Effector memory CD8-positive, alpha-beta T cell (primary cell): ENCODE measurements around the gene ACVRL1.

ENCODE experiments used
- ATAC-seq: fragments of 150-1000 bp; cut with Tn5 transposase; replicated peaks from 2 replicates; pipeline ENCODE4 v1.10.0; 2021; ENCODE audit warnings: mild to moderate bottlenecking, moderate library complexity
- DNase-seq, 3 experiments: peaks; one replicate each; pipeline ENCODE4 v3.0.0; 2021
- H3K27ac Mint-ChIP-seq, 2 donors: one replicate each; pipeline ENCODE4 v1.8.0; 2022; ENCODE audit warnings: mild to moderate bottlenecking in 2 of 2, mixed read lengths in 2 of 2, moderate library complexity in 2 of 2
- H3K27me3 Mint-ChIP-seq, 2 donors: one replicate each; pipeline ENCODE4 v1.8.0; 2022; ENCODE audit warnings: mixed read lengths in 2 of 2
- H3K36me3 Mint-ChIP-seq: one replicate; pipeline ENCODE4 v1.8.0; 2022; ENCODE audit warnings: mild to moderate bottlenecking, moderate library complexity, mixed read lengths; ENCODE audit not compliant: insufficient read depth
- H3K4me1 Mint-ChIP-seq, 2 donors: one replicate each; pipeline ENCODE4 v1.8.0; 2022; ENCODE audit warnings: low read depth in 2 of 2, mixed read lengths in 2 of 2
- H3K4me3 Mint-ChIP-seq, 2 donors: one replicate each; pipeline ENCODE4 v1.8.0; 2022; ENCODE audit warnings: mild to moderate bottlenecking in 2 of 2, mixed read lengths in 2 of 2, moderate library complexity in 2 of 2
- H3K9me3 Mint-ChIP-seq, 2 donors: one replicate each; pipeline ENCODE4 v1.8.0; 2022; ENCODE audit warnings: mixed read lengths in 2 of 2

The ACVRL1 gene

GRCh38 chr12:51869496-51869865, 37.8 kb upstream of the ACVRL1 start:
- ATAC-seq (no peak), DNase-seq (no peak)
- Mint-ChIP-seq H3K27ac (no peak overlapping the region), H3K36me3 (no peaks in the 10 kb centered on the region), H3K27me3 (peaks cover 63 to 83% of the 10 kb centered on the region in 2 donors), H3K9me3 (no peaks in the 10 kb centered on the region), H3K4me1 (peaks cover 0 to 13% of the 10 kb centered on the region in 2 donors), H3K4me3 (no peak overlapping the region)

- Mint-ChIP-seq H3K4me1 (peaks cover 0 to 13% of the 10 kb centered on the region in 2 donors), H3K4me3 (no peak overlapping the region), H3K27ac (peak overlapping the region in 1 of 2 donors; percentile 39), H3K36me3 (no peaks in the 10 kb centered on the region), H3K27me3 (peaks cover 58 to 79% of the 10 kb centered on the region in 2 donors), H3K9me3 (no peaks in the 10 kb centered on the region)
- no peak for ATAC-seq
- no peak for DNase-seq
Measured at GRCh38 chr12:51869931-51870330, 37.4 kb upstream of the ACVRL1 start.

GRCh38 chr12:51870504-51870903, 36.8 kb upstream of the ACVRL1 start:
- DNase-seq, result no peak
- no peaks in the 10 kb centered on the region for H3K36me3 Mint-ChIP-seq
- no peaks in the 10 kb centered on the region for H3K9me3 Mint-ChIP-seq
- peak overlapping the region in 1 of 2 donors; percentile 39 for H3K27ac Mint-ChIP-seq
- H3K4me1 Mint-ChIP-seq, result peaks cover 0 to 13% of the 10 kb centered on the region in 2 donors
- H3K27me3 Mint-ChIP-seq, result peaks cover 53 to 73% of the 10 kb centered on the region in 2 donors
- no peak for ATAC-seq
- H3K4me3 Mint-ChIP-seq, result peak overlapping the region in 1 of 2 donors; percentile 3

- Mint-ChIP-seq H3K4me3 (no peak overlapping the region), H3K27me3 (peaks cover 50 to 67% of the 10 kb centered on the region in 2 donors), H3K36me3 (no peaks in the 10 kb centered on the region), H3K9me3 (no peaks in the 10 kb centered on the region), H3K4me1 (peaks cover 0 to 13% of the 10 kb centered on the region in 2 donors), H3K27ac (no peak overlapping the region)
- DNase-seq (no peak), ATAC-seq (no peak)
Measured at GRCh38 chr12:51871126-51871525, 36.2 kb upstream of the ACVRL1 start.

- DNase-seq (no peak), ATAC-seq (no peak)
- no peak overlapping the region for H3K4me3 Mint-ChIP-seq
- H3K27me3 Mint-ChIP-seq, result peaks cover 49 to 60% of the 10 kb centered on the region in 2 donors
- no peaks in the 10 kb centered on the region for H3K36me3 Mint-ChIP-seq
- no peaks in the 10 kb centered on the region for H3K9me3 Mint-ChIP-seq
- H3K27ac Mint-ChIP-seq, result no peak overlapping the region
- peaks cover 0 to 13% of the 10 kb centered on the region in 2 donors for H3K4me1 Mint-ChIP-seq
Measured at GRCh38 chr12:51871918-51872688, 35.2 kb upstream of the ACVRL1 start.

- ATAC-seq (no peak), DNase-seq (no peak)
- Mint-ChIP-seq H3K4me3 (no peak overlapping the region), H3K4me1 (peaks cover 0 to 13% of the 10 kb centered on the region in 2 donors), H3K9me3 (no peaks in the 10 kb centered on the region), H3K27me3 (peaks cover 43 to 54% of the 10 kb centered on the region in 2 donors), H3K36me3 (no peaks in the 10 kb centered on the region), H3K27ac (no peak overlapping the region)
Measured at GRCh38 chr12:51872689-51872981, 34.7 kb upstream of the ACVRL1 start.

GRCh38 chr12:51873251-51873994, 33.9 kb upstream of the ACVRL1 start:
- no peak for ATAC-seq
- DNase-seq, result no peak
- Mint-ChIP-seq H3K9me3 (no peaks in the 10 kb centered on the region), H3K27ac (no peak overlapping the region), H3K27me3 (peaks cover 36 to 47% of the 10 kb centered on the region in 2 donors), H3K36me3 (no peaks in the 10 kb centered on the region), H3K4me3 (no peak overlapping the region), H3K4me1 (peaks cover 0 to 12% of the 10 kb centered on the region in 2 donors)

- DNase-seq, result no peak
- no peak overlapping the region for H3K4me3 Mint-ChIP-seq
- ATAC-seq, result no peak
- peaks cover 33 to 43% of the 10 kb centered on the region in 2 donors for H3K27me3 Mint-ChIP-seq
- H3K36me3 Mint-ChIP-seq, result no peaks in the 10 kb centered on the region
- no peak overlapping the region for H3K27ac Mint-ChIP-seq
- no peaks in the 10 kb centered on the region for H3K9me3 Mint-ChIP-seq
- peaks cover 0 to 8% of the 10 kb centered on the region in 2 donors for H3K4me1 Mint-ChIP-seq
Measured at GRCh38 chr12:51874000-51874399, 33.3 kb upstream of the ACVRL1 start.

- H3K4me3 Mint-ChIP-seq, result no peak overlapping the region
Measured at GRCh38 chr12:51874486-51874885, 32.8 kb upstream of the ACVRL1 start.

GRCh38 chr12:51879102-51879501, 28.2 kb upstream of the ACVRL1 start:
- Mint-ChIP-seq H3K4me3 (no peak overlapping the region), H3K4me1 (no peaks in the 10 kb centered on the region), H3K36me3 (no peaks in the 10 kb centered on the region), H3K27ac (no peak overlapping the region), H3K27me3 (peaks cover 7 to 9% of the 10 kb centered on the region in 2 donors), H3K9me3 (no peaks in the 10 kb centered on the region)
- no peak for ATAC-seq
- DNase-seq, result no peak

More at GRCh38 chr12:51874486-51874885, 32.8 kb upstream of the ACVRL1 start:
- no peak overlapping the region for H3K27ac Mint-ChIP-seq
- no peaks in the 10 kb centered on the region for H3K9me3 Mint-ChIP-seq
- ATAC-seq (no peak), DNase-seq (no peak)
- peaks cover 0 to 8% of the 10 kb centered on the region in 2 donors for H3K4me1 Mint-ChIP-seq
- no peaks in the 10 kb centered on the region for H3K36me3 Mint-ChIP-seq
- H3K27me3 Mint-ChIP-seq, result peaks cover 36 to 43% of the 10 kb centered on the region in 2 donors

- DNase-seq (no peak), ATAC-seq (no peak)
- Mint-ChIP-seq H3K4me3 (no peak overlapping the region), H3K36me3 (no peaks in the 10 kb centered on the region), H3K9me3 (no peaks in the 10 kb centered on the region), H3K4me1 (peaks cover 7 to 8% of the 10 kb centered on the region in 2 donors), H3K27me3 (peaks cover 7 to 13% of the 10 kb centered on the region in 2 donors), H3K27ac (no peak overlapping the region)
Measured at GRCh38 chr12:51883295-51883694, 24.0 kb upstream of the ACVRL1 start.

GRCh38 chr12:51883998-51884675, 23.2 kb upstream of the ACVRL1 start:
- H3K27me3 Mint-ChIP-seq, result peaks cover 2 to 18% of the 10 kb centered on the region in 2 donors
- no peak overlapping the region for H3K4me3 Mint-ChIP-seq
- peaks cover 7 to 8% of the 10 kb centered on the region in 2 donors for H3K4me1 Mint-ChIP-seq
- DNase-seq (no peak), ATAC-seq (no peak)
- no peaks in the 10 kb centered on the region for H3K9me3 Mint-ChIP-seq
- no peaks in the 10 kb centered on the region for H3K36me3 Mint-ChIP-seq
- peak overlapping the region in 1 of 2 donors; percentile 3 for H3K27ac Mint-ChIP-seq

- DNase-seq (no peak), ATAC-seq (no peak)
- H3K4me3 Mint-ChIP-seq, result no peak overlapping the region
- no peaks in the 10 kb centered on the region for H3K36me3 Mint-ChIP-seq
- peaks cover 7 to 8% of the 10 kb centered on the region in 2 donors for H3K4me1 Mint-ChIP-seq
- H3K27ac Mint-ChIP-seq, result no peak overlapping the region
- no peaks in the 10 kb centered on the region for H3K9me3 Mint-ChIP-seq
- H3K27me3 Mint-ChIP-seq, result peaks cover 0 to 18% of the 10 kb centered on the region in 2 donors
Measured at GRCh38 chr12:51884676-51885229, 22.6 kb upstream of the ACVRL1 start.
